GM12878 (cell line): ENCODE results near the gene TMEM41B. TPM values are rescaled to one million over a fixed set of nuclear protein-coding genes. Genes with fewer than 3 reads are reported as not detected.

ENCODE experiments used
- ATF7 ChIP-seq: fragments of 450-650 bp; IDR thresholded peaks from 2 replicates; pipeline ENCODE4 v1.6.1; 2016; ENCODE audit warnings: low read depth, mild to moderate bottlenecking
- CREB1 ChIP-seq: IDR thresholded peaks from 2 replicates; pipeline ENCODE4 v1.6.1; 2012; ENCODE audit warnings: low read depth, mild to moderate bottlenecking, inconsistent platforms
- EGR1 ChIP-seq, 2 experiments: IDR thresholded peaks; 1 replicate in 1 of 2; 2 replicates in 1 of 2; pipeline ENCODE4 v1.6.1; 2011 to 2012; ENCODE audit warnings: low read depth in 2 of 2, low read length in 2 of 2, borderline replicate concordance in 1 of 2, mild to moderate bottlenecking in 1 of 2, moderate library complexity in 1 of 2
- KLF5 ChIP-seq: fragments of 450-650 bp; IDR thresholded peaks from 2 replicates; pipeline ENCODE4 v1.6.1; 2014; ENCODE audit warnings: mild to moderate bottlenecking; ENCODE audit not compliant: partially characterized antibody
- NBN ChIP-seq: fragments of 450-650 bp; IDR thresholded peaks from 2 replicates; pipeline ENCODE4 v1.6.1; 2016
- PAX5 ChIP-seq: IDR thresholded peaks from 2 replicates; pipeline ENCODE4 v1.6.1; 2011; ENCODE audit warnings: low read depth, low read length, borderline replicate concordance
- PML ChIP-seq: IDR thresholded peaks from 2 replicates; pipeline ENCODE4 v1.6.1; 2012; ENCODE audit warnings: low read length, inconsistent platforms
- POLR2A ChIP-seq: IDR thresholded peaks from 2 replicates; pipeline ENCODE4 v1.6.1; 2011; ENCODE audit warnings: low read depth, mild to moderate bottlenecking, low read length
- RAD21 ChIP-seq: IDR thresholded peaks from 2 replicates; pipeline ENCODE4 v1.6.1; 2011; ENCODE audit warnings: mild to moderate bottlenecking, low read depth, low read length, moderate library complexity; ENCODE audit not compliant: insufficient read depth
- ZNF274 ChIP-seq: IDR thresholded peaks from one replicate; pipeline ENCODE4 v1.8.0; 2011; ENCODE audit not compliant: insufficient read length, insufficient read depth
- polyA plus RNA-seq, 11 experiments: library from polyadenylated mRNA; depleted of rRNA in 4 of 11; unstranded in 6 of 11; stranded (reverse) in 5 of 11; fragments of >200 nt; fragmentation: Nextera tagmentation in 4 of 11; fragmentation: Illumina TruSeq in 1 of 11; extraction: Ambion mirVana in 4 of 11; extraction: Trizol in 1 of 11; gene quantifications; 1 replicate in 1 of 11; 2 replicates in 10 of 11; pipeline versions ENCODE4 v1.2.1 to v1.2.3, GENCODE V29; 2011 to 2016; ENCODE audit warnings: inconsistent platforms in 2 of 11, missing spikeins in 2 of 11, low read depth in 1 of 11
- total RNA-seq, 4 experiments: library from RNA; depleted of rRNA in 3 of 4; stranded (reverse); fragments of >200 nt in 3 of 4; fragmentation: Illumina TruSeq in 1 of 4; extraction: Trizol in 1 of 4; gene quantifications; 2 replicates each; pipeline versions ENCODE4 v1.2.1 to v1.2.3, GENCODE V29; 2013 to 2021
- TF ChIP-seq, protein P1 (sequence below): fragments of 450-650 bp; IDR thresholded peaks from 2 replicates; pipeline ENCODE4 v1.6.1; 2016; ENCODE audit warnings: mild to moderate bottlenecking
- TF ChIP-seq, protein P2 (sequence below): IDR thresholded peaks from 2 replicates; pipeline ENCODE4 v1.6.1; 2012; ENCODE audit warnings: low read depth, low read length, improper control_type of control experiment
- TF ChIP-seq, protein P3 (sequence below): fragments of 450-650 bp; conservative IDR thresholded peaks from 2 replicates; pipeline ENCODE4 v1.6.1; 2017; ENCODE audit warnings: mild to moderate bottlenecking, moderate library complexity
- TF ChIP-seq, protein P4 (sequence below): IDR thresholded peaks from 2 replicates; pipeline ENCODE4 v1.6.1; 2011; ENCODE audit warnings: low read depth, mild to moderate bottlenecking, low read length, moderate library complexity, borderline replicate concordance; ENCODE audit errors: extremely low read depth
- TF ChIP-seq, protein P5 (sequence below): fragments of 450-650 bp; IDR thresholded peaks from 2 replicates; pipeline ENCODE4 v1.6.1; 2017; ENCODE audit warnings: mild to moderate bottlenecking, moderate library complexity
- TF ChIP-seq, protein P6 (sequence below): fragments of 450-650 bp; formaldehyde crosslinking; IDR thresholded peaks from 2 replicates; pipeline ENCODE4 v1.5.0; 2022; ENCODE audit warnings: mild to moderate bottlenecking, missing genetic modification characterization

Gene TMEM41B
- total and polyA plus RNA-seq, 10 of the 15 experiments (the other 5 are each of a cell fraction or from before 2014, with no cell fraction given), result 8.0 to 31.0 (median 20.5) TPM

DNA sequence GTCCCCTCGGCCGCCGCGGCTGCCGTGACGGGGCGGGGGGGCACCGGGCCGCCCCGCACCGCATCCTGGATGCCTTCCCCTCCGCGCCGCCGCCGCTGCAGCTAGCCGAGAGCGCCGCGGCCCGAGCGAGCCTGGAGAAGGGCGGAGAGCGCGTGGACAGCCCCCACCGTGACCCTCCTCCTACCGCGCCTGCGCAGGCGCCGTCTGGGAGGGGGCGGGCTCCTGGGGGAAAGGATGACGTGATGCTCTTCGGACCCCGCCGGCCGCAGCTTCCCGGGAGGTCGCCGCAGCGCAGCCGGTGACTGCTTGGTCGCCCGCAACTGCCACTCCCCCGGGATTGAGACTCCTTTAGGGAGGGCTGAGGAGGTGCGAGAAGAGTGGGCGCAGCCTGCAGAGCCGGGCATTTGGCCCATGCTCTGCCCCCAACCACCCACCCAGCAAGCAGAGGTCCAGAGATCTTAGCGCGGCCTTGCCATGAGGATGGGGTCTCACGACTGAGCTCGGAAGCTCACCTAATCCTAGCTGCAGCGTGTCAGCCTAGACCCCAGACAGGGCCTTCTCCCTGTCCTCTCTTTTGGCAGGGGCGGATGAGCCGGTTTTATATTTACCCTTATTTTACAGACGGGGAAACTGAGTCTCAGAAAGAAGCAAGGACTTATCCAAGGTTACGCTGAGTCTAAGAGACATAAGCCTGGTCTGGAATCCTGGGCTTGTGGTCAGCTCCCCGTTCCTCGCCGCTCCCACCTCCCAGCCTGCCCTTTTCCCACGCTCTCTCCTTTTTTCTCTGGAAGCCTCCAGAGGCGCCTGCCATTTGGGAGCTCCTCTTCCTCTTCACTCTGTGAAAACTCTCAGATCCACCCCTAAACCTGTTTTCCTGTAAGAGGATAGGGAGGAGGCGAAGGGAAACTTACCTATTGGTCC is 48.9 kb downstream of the TMEM41B start, which contains the start of gene DENND5A (continued):
- TF ChIP-seq, protein P1, sequence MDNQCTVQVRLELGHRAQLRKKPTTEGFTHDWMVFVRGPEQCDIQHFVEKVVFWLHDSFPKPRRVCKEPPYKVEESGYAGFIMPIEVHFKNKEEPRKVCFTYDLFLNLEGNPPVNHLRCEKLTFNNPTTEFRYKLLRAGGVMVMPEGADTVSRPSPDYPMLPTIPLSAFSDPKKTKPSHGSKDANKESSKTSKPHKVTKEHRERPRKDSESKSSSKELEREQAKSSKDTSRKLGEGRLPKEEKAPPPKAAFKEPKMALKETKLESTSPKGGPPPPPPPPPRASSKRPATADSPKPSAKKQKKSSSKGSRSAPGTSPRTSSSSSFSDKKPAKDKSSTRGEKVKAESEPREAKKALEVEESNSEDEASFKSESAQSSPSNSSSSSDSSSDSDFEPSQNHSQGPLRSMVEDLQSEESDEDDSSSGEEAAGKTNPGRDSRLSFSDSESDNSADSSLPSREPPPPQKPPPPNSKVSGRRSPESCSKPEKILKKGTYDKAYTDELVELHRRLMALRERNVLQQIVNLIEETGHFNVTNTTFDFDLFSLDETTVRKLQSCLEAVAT, result no peak
- TF ChIP-seq, protein P2, sequence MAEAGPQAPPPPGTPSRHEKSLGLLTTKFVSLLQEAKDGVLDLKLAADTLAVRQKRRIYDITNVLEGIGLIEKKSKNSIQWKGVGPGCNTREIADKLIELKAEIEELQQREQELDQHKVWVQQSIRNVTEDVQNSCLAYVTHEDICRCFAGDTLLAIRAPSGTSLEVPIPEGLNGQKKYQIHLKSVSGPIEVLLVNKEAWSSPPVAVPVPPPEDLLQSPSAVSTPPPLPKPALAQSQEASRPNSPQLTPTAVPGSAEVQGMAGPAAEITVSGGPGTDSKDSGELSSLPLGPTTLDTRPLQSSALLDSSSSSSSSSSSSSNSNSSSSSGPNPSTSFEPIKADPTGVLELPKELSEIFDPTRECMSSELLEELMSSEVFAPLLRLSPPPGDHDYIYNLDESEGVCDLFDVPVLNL, result no peak
- TF ChIP-seq EGR1 (IDR thresholded peaks at IDR 0.05; ENCODE audit: borderline replicate concordance in 1 of 2, low read depth in 2 of 2, low read length in 2 of 2), result peak in 1 of 2 experiments; percentile 66; a peak in 1 of 3 replicates
- peak; percentile 23; the same call in 1 of the 2 replicates for TF ChIP-seq RAD21
- TF ChIP-seq, protein P3, sequence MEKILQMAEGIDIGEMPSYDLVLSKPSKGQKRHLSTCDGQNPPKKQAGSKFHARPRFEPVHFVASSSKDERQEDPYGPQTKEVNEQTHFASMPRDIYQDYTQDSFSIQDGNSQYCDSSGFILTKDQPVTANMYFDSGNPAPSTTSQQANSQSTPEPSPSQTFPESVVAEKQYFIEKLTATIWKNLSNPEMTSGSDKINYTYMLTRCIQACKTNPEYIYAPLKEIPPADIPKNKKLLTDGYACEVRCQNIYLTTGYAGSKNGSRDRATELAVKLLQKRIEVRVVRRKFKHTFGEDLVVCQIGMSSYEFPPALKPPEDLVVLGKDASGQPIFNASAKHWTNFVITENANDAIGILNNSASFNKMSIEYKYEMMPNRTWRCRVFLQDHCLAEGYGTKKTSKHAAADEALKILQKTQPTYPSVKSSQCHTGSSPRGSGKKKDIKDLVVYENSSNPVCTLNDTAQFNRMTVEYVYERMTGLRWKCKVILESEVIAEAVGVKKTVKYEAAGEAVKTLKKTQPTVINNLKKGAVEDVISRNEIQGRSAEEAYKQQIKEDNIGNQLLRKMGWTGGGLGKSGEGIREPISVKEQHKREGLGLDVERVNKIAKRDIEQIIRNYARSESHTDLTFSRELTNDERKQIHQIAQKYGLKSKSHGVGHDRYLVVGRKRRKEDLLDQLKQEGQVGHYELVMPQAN, result no peak
- no peak for TF ChIP-seq KLF5
- TF ChIP-seq ATF7, result peak; percentile 90
- TF ChIP-seq, protein P4, sequence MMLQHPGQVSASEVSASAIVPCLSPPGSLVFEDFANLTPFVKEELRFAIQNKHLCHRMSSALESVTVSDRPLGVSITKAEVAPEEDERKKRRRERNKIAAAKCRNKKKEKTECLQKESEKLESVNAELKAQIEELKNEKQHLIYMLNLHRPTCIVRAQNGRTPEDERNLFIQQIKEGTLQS, result no peak
- TF ChIP-seq POLR2A, result peak; percentile 81
- TF ChIP-seq CREB1, result 0 out of 2 replicates have a peak, but pooled peaks have one; percentile 38
- TF ChIP-seq, protein P5, sequence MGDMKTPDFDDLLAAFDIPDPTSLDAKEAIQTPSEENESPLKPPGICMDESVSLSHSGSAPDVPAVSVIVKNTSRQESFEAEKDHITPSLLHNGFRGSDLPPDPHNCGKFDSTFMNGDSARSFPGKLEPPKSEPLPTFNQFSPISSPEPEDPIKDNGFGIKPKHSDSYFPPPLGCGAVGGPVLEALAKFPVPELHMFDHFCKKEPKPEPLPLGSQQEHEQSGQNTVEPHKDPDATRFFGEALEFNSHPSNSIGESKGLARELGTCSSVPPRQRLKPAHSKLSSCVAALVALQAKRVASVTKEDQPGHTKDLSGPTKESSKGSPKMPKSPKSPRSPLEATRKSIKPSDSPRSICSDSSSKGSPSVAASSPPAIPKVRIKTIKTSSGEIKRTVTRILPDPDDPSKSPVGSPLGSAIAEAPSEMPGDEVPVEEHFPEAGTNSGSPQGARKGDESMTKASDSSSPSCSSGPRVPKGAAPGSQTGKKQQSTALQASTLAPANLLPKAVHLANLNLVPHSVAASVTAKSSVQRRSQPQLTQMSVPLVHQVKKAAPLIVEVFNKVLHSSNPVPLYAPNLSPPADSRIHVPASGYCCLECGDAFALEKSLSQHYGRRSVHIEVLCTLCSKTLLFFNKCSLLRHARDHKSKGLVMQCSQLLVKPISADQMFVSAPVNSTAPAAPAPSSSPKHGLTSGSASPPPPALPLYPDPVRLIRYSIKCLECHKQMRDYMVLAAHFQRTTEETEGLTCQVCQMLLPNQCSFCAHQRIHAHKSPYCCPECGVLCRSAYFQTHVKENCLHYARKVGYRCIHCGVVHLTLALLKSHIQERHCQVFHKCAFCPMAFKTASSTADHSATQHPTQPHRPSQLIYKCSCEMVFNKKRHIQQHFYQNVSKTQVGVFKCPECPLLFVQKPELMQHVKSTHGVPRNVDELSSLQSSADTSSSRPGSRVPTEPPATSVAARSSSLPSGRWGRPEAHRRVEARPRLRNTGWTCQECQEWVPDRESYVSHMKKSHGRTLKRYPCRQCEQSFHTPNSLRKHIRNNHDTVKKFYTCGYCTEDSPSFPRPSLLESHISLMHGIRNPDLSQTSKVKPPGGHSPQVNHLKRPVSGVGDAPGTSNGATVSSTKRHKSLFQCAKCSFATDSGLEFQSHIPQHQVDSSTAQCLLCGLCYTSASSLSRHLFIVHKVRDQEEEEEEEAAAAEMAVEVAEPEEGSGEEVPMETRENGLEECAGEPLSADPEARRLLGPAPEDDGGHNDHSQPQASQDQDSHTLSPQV, result no peak
- TF ChIP-seq ZNF274, result no peak
- TF ChIP-seq PAX5, result no peak
- TF ChIP-seq, protein P6, sequence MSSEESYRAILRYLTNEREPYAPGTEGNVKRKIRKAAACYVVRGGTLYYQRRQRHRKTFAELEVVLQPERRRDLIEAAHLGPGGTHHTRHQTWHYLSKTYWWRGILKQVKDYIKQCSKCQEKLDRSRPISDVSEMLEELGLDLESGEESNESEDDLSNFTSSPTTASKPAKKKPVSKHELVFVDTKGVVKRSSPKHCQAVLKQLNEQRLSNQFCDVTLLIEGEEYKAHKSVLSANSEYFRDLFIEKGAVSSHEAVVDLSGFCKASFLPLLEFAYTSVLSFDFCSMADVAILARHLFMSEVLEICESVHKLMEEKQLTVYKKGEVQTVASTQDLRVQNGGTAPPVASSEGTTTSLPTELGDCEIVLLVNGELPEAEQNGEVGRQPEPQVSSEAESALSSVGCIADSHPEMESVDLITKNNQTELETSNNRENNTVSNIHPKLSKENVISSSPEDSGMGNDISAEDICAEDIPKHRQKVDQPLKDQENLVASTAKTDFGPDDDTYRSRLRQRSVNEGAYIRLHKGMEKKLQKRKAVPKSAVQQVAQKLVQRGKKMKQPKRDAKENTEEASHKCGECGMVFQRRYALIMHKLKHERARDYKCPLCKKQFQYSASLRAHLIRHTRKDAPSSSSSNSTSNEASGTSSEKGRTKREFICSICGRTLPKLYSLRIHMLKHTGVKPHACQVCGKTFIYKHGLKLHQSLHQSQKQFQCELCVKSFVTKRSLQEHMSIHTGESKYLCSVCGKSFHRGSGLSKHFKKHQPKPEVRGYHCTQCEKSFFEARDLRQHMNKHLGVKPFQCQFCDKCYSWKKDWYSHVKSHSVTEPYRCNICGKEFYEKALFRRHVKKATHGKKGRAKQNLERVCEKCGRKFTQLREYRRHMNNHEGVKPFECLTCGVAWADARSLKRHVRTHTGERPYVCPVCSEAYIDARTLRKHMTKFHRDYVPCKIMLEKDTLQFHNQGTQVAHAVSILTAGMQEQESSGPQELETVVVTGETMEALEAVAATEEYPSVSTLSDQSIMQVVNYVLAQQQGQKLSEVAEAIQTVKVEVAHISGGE (CRISPR knock-in tag), result no peak
- TF ChIP-seq NBN, result no peak; the same call in 1 of the 2 replicates
- TF ChIP-seq PML, result no peak
